ENCODE results near the gene SSR4.

Gene SSR4

DNA sequence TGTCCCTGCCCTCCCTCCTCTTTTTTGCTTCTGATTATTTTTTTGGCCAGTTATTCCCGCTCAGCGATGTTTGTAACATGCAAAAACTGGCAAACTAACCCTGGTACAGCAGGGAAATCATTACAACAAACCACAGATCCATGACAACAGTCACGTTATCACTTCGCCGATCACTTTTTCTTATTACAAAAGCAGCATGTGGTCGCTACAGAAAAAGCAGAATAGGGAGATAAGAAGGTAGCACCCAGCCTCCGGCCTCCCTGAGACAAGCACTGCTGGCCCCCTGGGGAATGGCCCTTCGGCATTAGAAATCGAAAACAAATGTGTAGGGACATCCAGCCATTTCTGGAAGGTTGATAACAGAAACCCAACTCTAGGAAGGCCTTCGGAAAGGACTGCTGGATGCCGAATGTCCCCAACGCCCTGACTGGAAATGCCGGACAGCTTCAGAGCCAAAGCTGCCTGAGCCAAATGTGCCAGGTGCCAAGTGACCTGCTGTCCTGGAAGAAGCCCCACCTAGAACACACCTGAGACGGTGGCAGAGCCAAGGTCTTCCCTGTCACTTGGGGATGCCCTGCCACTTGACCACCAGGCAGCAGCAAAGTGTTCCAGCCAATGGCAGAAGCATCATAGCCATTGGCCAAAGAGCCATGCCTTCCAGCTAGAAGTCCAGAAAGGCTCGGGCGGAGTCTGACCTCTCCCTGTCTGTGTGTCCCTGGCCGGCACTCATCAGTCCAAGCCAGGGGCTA, 3.2 kb upstream of the SSR4 start:
- DNase-seq (ENCODE audit: low read depth) = peak; percentile 60
- no peak for TF ChIP-seq POLR2A (IDR thresholded peaks at IDR 0.05; ENCODE audit: extremely low read depth, insufficient read length)
- no peak for TF ChIP-seq MYC (IDR thresholded peaks at IDR 0.05; ENCODE audit: low read depth, low read length)
- TF ChIP-seq, protein P1, sequence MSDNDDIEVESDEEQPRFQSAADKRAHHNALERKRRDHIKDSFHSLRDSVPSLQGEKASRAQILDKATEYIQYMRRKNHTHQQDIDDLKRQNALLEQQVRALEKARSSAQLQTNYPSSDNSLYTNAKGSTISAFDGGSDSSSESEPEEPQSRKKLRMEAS (IDR thresholded peaks at IDR 0.05; ENCODE audit: low read depth, low read length) = no peak
- no peak for TF ChIP-seq CTCF (IDR thresholded peaks at IDR 0.05; ENCODE audit: low read depth, low read length)
- no peak overlapping the region for H3K4me3 ChIP-seq (ENCODE audit: low read depth, low read length)

DNA sequence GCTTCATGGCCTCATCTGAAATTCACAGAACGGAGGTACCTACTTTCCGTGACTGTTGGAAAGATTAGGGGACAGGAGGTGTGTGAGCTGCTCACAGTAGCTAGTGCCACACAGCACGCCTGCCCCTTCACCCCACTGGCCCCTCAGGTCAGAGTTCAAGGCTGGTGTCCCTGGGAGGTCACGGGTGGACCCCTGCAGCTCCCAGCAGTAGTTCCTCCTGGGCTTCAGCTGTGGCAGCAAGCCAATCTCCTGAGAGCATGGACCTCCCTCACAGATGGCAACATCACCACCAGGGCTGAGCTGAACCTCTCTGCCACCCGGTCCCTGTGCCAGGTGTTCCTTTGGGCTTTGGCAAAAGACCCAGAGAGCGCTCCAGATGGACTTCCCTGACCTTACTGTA, 2.1 kb upstream of the SSR4 start:
- no peak for DNase-seq (ENCODE audit: low read depth)
- H3K4me3 ChIP-seq (ENCODE audit: low read depth, low read length) = no peak overlapping the region
- TF ChIP-seq, protein P1 (IDR thresholded peaks at IDR 0.05; ENCODE audit: low read depth, low read length) = no peak
- no peak for TF ChIP-seq POLR2A (IDR thresholded peaks at IDR 0.05; ENCODE audit: extremely low read depth, insufficient read length)
- no peak for TF ChIP-seq CTCF (IDR thresholded peaks at IDR 0.05; ENCODE audit: low read depth, low read length)
- no peak for TF ChIP-seq MYC (IDR thresholded peaks at IDR 0.05; ENCODE audit: low read depth, low read length)

- peak; percentile 51 for DNase-seq (ENCODE audit: low read depth)
- no peak for TF ChIP-seq POLR2A (IDR thresholded peaks at IDR 0.05; ENCODE audit: extremely low read depth, insufficient read length)
- no peak for TF ChIP-seq MYC (IDR thresholded peaks at IDR 0.05; ENCODE audit: low read depth, low read length)
- TF ChIP-seq, protein P1 (IDR thresholded peaks at IDR 0.05; ENCODE audit: low read depth, low read length) = no peak
- TF ChIP-seq CTCF (IDR thresholded peaks at IDR 0.05; ENCODE audit: low read depth, low read length) = no peak
- peak overlapping the region; percentile 82 for H3K4me3 ChIP-seq (ENCODE audit: low read depth, low read length)
These were observed 1.2 kb upstream of the SSR4 start for GRCh38 chrX:153793291-153793690.

GRCh38 chrX:153794897-153795816, 689 bp downstream of the SSR4 start:
- peak overlapping the region; percentile 77 for H3K4me3 ChIP-seq (ENCODE audit: low read depth, low read length)
- DNase-seq (ENCODE audit: low read depth) = no peak
- TF ChIP-seq, protein P1 (IDR thresholded peaks at IDR 0.05; ENCODE audit: low read depth, low read length) = no peak
- TF ChIP-seq MYC (IDR thresholded peaks at IDR 0.05; ENCODE audit: low read depth, low read length) (no peak), POLR2A (IDR thresholded peaks at IDR 0.05; ENCODE audit: extremely low read depth, insufficient read length) (no peak), CTCF (IDR thresholded peaks at IDR 0.05; ENCODE audit: low read depth, low read length) (no peak)

DNA sequence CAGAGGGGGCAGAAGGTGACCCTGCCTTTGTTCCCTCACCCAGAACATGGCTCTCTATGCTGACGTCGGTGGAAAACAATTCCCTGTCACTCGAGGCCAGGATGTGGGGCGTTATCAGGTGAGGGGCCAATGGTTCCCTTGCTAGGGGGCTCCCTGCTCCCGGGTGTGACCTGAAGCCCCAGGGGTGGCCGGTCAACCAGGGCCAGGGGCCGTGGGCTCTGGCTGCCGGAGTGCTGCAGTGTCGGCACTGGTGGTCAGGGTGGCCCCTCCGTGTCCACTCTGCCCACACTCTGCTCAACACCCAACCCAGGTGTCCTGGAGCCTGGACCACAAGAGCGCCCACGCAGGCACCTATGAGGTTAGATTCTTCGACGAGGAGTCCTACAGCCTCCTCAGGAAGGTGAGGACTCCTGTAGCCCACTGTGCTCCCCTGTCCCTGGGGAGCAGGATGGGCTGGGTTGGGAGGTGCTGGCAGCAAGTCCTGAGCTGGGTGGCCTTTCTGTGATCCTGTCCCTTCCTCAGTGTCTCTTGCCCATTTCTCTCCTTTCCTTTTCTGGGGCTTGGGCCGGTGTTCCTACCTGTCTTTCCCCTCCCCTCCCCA, 3.0 kb downstream of the SSR4 start:
- DNase-seq (ENCODE audit: low read depth) = no peak
- no peak overlapping the region for H3K4me3 ChIP-seq (ENCODE audit: low read depth, low read length)

More for the DNA sequence above, 3.0 kb downstream of the SSR4 start:
- TF ChIP-seq MYC (IDR thresholded peaks at IDR 0.05; ENCODE audit: low read depth, low read length) (no peak), POLR2A (IDR thresholded peaks at IDR 0.05; ENCODE audit: extremely low read depth, insufficient read length) (no peak), CTCF (IDR thresholded peaks at IDR 0.05; ENCODE audit: low read depth, low read length) (no peak)
- TF ChIP-seq, protein P1 (IDR thresholded peaks at IDR 0.05; ENCODE audit: low read depth, low read length) = no peak
